Colon (tissue), 2 donors: Measurements from ENCODE around the gene ISL1.

Source experiments
- FAIRE-seq: peaks from 2 replicates; lab custom pipeline; 2012; peaks lifted over from hg19 to GRCh38; lab: Jason Lieb, UNC
- donor health status: control.
- donor health status: control.

ISL1 gene

DNA sequence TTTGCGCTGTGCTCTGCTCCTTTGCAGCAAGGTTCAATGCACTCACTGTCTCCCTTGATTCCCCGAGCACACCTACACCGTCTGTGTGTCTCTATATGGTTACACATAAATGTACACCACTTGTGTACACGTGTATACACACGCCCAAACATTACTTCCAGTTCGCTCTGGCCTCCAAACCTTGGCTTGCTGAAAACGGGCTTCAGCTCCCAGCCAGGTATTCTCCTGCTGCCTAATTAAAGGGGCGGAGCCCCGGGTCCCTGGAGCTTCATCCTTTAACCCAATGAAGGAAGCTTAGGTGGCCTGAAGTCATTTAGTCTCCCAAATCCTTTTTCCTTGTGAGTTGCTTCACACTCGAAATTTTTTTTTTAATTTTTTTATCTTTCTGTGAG is 4.6 kb downstream of the ISL1 start:
- no peak for FAIRE-seq

DNA sequence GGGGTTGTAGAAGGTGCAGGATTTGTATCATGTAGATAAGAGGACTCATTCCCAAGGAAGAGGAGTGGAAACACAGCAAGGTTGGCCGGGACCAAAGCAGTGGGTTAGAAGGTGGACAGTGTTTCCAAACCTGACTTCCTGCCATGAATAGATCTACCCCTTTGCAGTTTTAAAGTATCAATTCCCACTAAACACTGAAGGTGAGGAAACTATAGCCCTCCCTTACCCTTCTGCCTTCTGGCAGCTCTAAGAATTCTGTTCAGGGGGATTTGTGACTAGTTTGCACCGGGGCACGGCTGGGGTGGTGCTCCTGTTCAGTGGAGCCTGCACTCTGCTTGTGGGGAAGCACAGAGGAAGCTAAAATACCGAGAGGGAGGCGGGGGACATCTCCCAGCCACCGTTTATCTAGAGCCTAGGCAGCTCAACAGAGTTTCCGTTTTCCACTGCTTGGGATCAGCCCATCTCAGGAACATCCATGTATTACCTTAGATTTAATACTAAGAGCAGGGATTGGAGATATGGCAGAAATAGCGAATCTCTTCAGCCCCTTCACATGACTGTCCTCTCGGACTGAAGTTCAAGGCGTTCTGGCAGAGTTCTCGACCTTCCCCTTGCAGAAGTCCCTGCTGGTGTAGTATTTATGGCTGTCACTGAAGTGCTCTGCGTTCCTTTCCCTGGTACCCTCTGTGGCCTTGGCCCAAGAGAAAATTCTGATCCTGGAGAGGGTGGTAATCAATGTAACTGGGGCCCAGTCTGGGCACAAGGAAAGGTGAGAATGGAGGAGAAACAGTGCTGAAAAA is 5.4 kb downstream of the ISL1 start:
- no peak for FAIRE-seq

DNA sequence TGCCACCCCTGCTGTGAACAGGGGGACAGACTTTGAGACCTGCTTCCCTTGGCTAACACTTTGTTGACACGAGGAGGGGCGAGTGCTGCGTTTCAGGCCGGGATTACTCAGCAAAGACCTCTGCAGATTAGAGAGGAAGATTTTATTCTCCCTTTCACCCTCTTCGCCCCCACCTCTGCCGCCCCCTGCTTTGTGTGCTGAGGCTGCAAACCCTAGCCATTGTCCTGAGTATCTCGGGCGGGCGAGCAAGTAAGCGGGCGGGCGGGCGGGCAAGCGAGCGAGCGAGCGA is 6.0 kb downstream of the ISL1 start:
- FAIRE-seq, result no peak

DNA sequence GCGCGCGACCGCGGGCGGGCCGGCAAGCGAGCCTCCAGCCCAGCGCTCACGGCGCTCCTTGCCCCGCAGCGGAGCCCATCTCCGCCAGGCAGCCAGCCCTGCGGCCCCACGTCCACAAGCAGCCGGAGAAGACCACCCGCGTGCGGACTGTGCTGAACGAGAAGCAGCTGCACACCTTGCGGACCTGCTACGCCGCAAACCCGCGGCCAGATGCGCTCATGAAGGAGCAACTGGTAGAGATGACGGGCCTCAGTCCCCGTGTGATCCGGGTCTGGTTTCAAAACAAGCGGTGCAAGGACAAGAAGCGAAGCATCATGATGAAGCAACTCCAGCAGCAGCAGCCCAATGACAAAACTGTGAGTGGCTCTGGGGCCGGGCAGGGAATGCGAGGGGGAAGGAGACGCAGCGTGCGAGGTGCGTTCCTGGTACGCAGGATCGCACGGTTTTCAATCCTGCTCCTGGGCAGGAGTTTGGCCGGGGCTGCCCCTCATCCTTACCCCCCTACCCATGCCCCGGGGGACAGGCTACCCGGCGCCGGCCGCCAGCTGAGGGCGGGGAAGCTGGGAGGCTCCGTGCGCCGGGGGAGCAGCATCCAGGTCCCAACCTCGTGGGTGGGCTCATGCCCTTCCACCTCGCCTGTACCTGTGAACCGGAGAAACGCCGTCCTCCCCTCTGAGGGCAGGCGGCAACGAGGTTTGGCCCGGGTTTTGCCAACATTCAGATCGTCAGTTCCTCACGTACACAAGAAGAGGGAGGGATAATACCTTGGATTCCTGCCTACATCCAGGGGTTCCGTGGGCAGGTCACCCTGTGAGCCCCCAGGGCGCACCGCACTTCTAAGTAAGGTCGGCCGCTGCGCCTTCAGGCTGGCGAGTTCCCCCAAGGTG is 6.6 kb downstream of the ISL1 start:
- no peak for FAIRE-seq

DNA sequence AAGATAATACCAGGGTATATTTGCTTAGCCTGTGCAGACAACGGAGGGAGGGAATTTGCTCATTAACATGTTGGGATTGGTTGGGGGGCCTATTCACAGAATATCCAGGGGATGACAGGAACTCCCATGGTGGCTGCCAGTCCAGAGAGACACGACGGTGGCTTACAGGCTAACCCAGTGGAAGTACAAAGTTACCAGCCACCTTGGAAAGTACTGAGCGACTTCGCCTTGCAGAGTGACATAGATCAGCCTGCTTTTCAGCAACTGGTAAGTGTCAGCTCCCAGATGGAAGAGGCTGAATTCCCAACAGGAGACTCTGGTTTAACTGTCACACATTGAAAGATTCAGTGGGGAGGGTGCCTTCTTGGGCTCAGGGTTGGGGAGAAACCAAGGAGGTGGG is 7.9 kb downstream of the ISL1 start:
- no peak for FAIRE-seq

DNA sequence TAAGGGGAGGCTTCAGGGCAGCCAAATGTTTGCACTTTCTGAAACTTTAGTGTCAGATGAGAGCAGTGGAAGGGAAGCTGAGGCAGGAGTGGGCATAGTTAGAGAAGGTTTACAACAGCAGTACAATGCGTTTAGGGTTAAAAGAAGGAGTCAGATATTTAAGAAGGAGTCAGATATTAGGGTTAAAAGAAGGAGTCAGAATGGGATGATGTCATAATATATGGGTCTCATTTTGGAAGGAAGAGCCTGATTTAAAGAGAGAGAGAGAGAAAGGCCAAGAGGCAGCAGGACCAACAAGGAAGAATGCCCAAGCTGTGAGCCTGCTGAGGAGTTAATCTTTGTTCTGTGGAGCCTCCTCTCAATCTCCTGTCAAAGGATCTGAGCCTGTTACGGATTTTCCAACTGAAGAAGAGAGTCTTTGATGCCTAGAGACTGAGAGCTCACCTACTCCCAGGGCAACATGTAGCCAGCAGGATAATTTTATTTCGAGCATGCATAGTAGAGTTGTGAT is 9.5 kb downstream of the ISL1 start:
- no peak for FAIRE-seq

DNA sequence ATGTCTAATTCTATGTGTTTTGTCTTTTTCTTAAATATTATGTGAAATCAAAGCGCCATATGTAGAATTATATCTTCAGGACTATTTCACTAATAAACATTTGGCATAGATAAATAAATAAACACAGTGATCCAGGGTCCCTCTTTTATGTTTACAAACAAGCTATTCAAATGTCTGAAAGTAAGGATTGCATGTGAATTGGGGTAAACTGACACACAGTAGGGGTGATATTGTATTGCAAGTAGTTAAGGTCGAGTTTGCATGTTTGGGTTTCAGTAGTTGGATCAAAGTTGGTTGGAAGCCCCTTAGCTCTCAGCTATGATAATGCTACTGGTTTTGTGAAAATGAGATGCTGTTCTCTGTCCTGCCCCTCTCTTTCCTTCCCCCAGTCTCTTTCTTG is 11.4 kb downstream of the ISL1 start:
- FAIRE-seq, result no peak

DNA sequence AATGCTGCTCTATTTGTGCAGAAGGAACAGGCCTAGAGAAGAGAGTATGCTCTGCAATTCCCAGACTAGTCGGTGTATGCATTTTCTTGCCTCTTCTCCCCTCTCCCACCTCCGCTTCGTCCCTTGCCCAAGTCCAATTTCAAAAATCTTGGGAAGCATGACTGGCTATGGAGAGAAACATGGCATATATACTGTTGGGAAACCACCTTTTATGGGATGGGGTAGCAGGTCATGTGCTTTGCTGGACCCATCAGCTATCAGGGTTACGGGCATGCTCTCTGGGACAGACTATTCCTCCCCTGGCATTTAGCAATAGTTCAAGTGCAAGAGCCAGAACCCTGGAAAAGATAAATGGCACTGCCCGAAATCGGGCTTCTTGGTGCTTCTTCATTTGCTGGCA is 12.0 kb downstream of the ISL1 start:
- no peak for FAIRE-seq

DNA sequence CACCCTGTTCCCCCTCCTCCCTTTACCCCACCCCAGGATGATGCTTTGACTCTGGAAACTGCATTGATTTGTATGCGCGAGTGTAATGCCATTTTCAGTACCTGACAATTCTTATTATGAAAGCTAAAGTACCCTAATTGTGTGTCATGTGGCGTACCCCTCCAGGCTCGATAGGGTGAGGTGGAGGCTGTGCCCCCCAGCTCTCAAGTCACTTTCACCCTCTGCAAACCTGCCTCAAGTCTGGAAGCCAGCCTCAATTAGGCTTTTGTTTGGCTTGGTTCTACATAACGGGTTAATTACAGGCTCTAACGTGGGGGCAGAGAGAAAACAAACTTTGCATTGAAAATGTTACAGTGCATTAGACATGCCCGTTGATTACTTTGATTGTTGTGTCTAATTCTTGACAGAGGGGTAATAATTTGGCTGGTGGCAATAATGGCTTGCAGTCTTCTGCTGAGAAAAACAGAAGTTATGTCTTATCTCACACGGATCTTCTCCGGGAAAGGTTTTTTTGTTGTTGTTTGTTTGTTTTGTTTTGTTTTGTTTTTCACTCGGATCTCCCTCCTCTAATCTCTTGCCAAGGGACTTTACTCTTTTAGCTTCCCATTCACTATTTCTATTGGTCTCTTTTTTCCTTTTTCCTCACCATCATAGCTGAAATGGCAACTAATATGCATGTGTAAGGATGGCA is 12.6 kb downstream of the ISL1 start:
- FAIRE-seq, result no peak

DNA sequence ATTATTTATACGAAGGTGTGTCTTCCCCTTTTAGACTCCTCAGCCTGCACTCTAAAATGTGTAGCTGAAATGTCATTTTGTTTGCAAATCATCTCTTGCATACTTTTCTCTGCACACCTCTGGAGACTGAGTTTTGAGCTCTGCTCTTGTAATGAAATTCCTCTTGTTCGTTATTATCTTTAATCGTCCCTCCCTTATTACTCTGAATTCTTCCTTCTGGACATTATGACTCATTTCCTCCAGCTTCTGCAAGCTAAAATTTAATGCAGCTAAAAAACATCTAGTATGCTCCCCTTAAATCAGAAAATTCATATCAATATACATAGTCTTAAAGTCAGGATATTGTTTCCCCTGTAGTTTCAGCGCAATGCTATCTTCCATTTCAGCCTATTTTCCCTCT is 13.5 kb downstream of the ISL1 start:
- no peak for FAIRE-seq

DNA sequence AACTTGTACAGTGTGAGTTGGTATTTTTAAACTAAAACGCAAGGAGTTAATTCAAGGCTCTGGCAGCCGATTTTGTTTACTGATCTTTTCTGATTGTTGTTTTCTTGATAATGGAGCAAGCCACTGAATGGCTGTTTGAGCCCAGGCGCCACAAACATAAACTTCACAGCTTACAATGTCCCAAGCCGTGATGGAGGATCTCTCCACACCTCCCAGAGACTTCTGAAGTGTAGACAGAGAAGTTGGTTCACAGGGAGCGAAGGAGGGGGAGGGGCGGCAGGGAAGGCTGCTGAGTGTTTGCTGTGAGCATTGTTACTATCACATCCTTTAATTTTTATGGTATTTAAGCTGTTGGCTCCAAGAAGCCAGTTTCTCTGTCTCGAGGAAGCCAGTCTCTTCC is 14.7 kb downstream of the ISL1 start:
- FAIRE-seq, result no peak

DNA sequence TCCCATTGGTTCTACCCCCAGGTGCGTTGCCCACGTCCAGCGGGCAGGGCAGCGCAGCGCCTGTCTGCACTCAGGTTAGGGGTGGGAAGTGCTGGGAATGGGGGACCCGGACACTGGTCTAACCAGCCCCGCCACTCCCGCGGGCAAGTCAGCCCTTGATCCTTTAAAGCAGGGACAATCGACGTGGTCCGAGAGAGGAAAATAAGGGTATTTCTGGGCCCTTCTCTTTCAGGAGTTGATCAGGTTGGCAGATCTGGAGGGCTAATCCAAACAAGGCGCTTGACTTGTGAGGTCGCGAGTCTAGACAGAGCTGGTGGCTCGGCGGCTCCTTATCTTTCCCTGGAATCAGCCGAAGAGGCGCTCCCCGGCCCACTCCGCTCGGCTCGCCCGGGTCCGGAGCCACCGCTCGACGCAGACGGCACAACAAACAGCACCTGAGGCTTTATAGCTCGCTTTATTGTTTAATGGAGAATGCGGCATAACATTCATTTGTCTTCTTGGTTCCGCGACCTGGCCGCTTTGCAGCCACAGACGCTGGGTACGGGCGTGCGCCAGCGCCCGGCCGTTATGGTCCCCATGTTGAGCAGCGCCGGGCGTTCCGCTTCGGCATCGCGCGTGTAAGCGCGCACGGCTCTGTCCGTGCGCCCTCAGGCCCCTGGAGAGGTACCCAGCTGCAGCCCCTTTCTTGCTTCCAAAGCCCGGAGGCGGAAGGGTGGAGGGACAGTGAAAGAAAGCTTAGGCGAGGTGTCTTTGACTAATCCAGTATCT is 15.8 kb downstream of the ISL1 start:
- FAIRE-seq, result no peak

DNA sequence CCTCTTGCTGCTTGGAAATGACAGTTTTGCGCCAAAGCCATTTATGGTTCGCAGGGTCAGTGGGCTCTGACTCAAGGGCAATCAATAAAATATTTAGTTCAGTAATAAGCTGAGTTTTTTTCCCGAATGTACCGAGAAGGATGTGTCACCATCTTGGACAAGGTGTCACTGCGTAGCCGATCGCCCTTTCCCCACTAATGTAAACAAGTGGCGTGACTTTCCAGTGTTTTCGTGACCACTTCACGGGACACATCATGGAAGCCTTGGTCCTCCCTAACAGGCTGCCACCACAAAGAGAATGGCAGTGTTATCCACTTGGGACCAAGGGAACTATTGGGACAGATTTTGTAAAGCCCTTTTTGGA is 16.4 kb downstream of the ISL1 start:
- no peak for FAIRE-seq

DNA sequence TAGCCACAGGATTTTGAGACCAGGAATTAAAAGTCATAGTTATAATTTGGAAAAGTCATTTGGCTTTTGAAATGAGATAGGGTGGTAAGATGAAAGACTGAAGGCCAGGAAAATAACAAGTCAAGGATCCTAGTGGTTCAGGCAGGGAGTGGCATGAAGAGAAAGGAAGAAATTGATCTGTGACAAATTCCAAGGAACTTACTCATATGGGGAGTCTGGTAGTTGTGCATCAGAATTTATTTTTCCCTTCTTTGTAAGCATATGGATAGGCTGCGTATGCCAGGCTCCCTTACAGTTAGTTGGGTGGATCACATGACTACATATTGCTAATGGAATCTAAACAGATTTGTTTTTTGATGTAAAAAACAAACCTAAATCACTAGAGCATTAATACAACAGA is 21.0 kb downstream of the ISL1 start:
- FAIRE-seq, result no peak

DNA sequence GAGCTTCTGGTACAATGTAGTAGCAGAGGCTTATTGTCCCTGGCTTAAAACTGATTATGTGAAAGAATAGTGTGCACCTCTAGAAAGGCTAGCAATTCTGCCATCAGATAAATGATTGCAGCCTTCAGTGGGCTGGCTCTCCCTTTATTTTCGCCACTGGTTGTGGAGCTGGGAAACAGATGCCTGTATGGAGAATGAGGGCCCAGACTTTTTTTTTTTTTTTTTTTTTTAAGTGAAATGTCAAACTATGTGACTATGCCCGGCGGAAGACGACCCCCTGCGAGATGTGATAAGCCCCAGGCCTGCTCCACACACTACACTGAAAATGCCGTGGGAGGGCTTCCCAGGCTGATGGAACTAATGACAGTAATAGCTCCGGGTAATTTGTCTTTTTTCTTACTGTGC is 28.7 kb downstream of the ISL1 start:
- FAIRE-seq, result no peak

DNA sequence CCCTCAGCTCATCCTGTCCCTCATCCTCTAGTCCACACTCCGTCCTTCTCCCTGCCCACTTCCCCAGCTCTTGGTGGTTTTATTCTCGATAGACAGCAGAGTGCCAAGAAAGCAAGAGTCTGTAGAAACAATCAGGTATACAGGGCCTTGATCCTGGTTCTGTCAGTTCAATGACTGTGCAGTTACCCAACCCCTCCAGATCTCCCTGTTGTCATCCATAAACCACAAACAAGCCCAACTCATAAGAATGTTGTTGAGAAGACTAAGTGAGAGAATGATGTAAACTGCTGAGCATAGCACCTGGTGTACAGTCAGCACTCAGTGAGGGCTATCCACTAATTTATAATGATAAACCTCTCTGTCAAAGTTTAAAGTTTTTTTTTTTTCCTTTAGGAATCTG is 31.3 kb downstream of the ISL1 start:
- FAIRE-seq, result no peak

DNA sequence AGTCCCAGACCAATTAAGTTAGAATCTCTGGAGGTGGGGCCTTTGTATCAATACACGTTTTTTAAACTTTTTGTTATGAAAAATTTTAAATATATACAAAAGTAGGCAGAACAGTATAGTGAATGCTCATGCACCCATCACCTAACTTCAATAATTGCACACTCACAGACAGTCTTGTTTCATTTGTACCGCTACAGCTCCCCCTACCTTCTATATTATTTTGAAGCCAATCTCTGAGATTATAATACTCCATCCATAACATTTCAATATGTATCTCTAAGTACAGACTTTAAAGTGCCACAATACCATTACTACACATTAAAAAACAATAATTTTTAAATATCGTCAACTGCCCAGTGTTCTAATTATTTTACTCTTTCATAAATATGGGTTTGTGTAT is 32.9 kb downstream of the ISL1 start:
- FAIRE-seq, result no peak

DNA sequence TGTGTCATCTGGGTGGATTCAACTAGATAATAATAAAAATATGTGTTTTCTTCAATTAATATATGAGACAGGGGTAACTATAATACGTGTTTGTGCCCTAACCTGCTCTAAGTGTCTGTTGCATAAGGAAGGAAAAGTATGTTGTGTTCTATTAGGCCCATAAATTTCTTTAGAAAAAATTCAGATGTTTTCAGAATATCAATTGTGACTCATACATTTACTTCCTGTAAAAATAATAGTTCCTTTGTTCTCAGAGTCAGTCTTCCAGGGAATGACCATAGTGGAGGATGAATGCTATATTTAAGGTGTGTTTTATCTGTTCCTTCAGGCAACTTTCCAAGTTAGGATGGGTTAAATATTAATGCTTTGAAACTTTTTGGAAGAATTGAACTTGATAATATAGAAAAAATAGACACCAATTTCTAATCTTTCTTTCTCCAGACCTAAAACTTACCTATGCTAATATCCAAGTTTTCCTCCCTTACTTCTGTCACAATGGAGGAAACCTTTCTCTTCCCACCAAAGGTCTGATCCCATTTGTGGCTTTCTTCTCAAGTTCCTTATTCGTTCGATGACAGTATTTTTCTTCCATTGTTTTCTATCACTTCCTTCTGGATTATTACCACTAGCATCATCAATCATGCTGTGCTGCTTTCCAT is 49.9 kb downstream of the ISL1 start:
- FAIRE-seq, result no peak

DNA sequence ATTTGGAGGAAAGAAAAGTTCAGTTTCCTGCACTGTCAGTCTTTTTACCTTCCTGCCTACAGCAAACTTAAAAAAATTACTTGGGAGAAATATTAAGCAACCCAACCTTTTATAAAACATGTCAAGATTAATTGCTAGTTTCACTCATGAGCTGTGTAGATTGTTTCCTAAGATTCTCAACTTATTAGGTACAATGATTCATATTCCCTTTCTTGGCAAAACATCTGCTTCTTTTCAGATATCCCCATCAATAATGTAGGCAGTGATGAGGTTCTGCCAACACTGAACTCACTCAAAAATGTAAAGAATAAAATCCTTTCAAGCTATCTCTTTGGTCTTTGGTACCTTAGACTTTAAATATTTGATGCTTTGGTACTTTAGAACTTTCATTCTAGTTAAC is 56.0 kb downstream of the ISL1 start:
- no peak for FAIRE-seq
